Chondrocyte (in vitro differentiated cells): ENCODE results near the gene KRTAP5-4. TPM values are rescaled to one million over a fixed set of nuclear protein-coding genes. Genes with fewer than 3 reads are reported as not detected.
A peak's percentile ranks its signal among the peaks of the same experiment; 100 is the strongest.

Experiments used
- DNase-seq: peaks from one replicate; pipeline ENCODE4 v3.0.0; 2021; ENCODE audit warnings: mixed read lengths, low spot score
- H3K27ac Mint-ChIP-seq: one replicate; pipeline ENCODE4 v1.8.0; 2021; ENCODE audit warnings: mild to moderate bottlenecking, moderate library complexity, mixed read lengths; ENCODE audit not compliant: unreplicated experiment
- H3K27me3 Mint-ChIP-seq: 2 replicates; pipeline ENCODE4 v1.8.0; 2021; ENCODE audit warnings: low read depth, mixed read lengths
- H3K36me3 Mint-ChIP-seq: 2 replicates; pipeline ENCODE4 v1.8.0; 2021; ENCODE audit warnings: low read depth, mixed read lengths
- H3K4me1 Mint-ChIP-seq: 2 replicates; pipeline ENCODE4 v1.8.0; 2021; ENCODE audit warnings: low read depth, mild to moderate bottlenecking, mixed read lengths
- H3K4me3 Mint-ChIP-seq: one replicate; pipeline ENCODE4 v1.8.0; 2021; ENCODE audit warnings: mild to moderate bottlenecking, moderate library complexity, mixed read lengths; ENCODE audit not compliant: unreplicated experiment
- H3K9me3 Mint-ChIP-seq: 2 replicates; pipeline ENCODE4 v1.8.0; 2021; ENCODE audit warnings: low read depth, mixed read lengths
- total RNA-seq: library from RNA; stranded (reverse); gene quantifications from 3 replicates; pipeline ENCODE4 v1.2.1, GENCODE V29; 2021
- TF ChIP-seq, protein P1 (sequence below): fragments of 200-600 bp; sonication (generic); IDR thresholded peaks from 2 replicates; pipeline ENCODE4 v1.5.0; 2021; ENCODE audit warnings: antibody characterized with exemption, mild to moderate bottlenecking, moderate library complexity

The KRTAP5-4 gene
- total RNA-seq, 1 donor from 2014 or later: not detected

DNA sequence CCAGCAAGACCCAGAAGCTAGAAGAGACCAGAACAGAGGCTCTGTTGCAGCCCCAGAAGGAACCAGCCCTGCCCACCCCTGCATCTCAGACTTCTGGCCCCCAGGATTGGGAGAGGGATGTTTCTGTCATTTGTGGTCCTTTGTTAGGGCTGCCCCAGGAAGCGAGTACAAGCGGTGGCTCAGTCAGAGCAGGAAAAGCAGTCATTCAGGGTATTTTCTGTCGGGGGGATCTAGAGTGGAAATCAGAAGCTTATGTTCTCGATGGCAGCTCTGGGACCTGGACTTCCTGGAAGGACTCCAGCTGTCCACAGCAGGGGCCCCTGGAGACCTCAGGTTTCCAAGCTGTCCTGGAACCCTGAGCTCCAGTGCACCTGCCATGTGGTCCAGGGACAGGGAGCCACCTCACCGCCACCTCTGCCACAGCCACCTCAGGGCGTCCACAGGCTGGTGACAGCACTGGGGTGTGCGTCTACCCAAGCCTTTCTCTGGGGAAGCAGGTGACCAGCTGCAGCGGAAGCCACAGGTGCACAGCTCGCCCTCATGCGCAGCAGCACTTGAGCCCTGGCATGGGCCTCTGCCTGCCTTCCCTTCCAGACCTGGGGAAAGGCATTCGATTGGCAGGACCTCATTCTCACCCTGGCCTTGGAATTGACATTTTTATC is 10.2 kb upstream of the KRTAP5-4 start:
- peak; percentile 44 for DNase-seq
- Mint-ChIP-seq H3K4me3 (no peak overlapping the region), H3K9me3 (no peaks in the 10 kb centered on the region), H3K27me3 (peaks cover 61% of the 10 kb centered on the region), H3K4me1 (no peaks in the 10 kb centered on the region), H3K36me3 (no peaks in the 10 kb centered on the region), H3K27ac (no peak overlapping the region)
- TF ChIP-seq, protein P1, sequence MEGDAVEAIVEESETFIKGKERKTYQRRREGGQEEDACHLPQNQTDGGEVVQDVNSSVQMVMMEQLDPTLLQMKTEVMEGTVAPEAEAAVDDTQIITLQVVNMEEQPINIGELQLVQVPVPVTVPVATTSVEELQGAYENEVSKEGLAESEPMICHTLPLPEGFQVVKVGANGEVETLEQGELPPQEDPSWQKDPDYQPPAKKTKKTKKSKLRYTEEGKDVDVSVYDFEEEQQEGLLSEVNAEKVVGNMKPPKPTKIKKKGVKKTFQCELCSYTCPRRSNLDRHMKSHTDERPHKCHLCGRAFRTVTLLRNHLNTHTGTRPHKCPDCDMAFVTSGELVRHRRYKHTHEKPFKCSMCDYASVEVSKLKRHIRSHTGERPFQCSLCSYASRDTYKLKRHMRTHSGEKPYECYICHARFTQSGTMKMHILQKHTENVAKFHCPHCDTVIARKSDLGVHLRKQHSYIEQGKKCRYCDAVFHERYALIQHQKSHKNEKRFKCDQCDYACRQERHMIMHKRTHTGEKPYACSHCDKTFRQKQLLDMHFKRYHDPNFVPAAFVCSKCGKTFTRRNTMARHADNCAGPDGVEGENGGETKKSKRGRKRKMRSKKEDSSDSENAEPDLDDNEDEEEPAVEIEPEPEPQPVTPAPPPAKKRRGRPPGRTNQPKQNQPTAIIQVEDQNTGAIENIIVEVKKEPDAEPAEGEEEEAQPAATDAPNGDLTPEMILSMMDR: no peak

DNA sequence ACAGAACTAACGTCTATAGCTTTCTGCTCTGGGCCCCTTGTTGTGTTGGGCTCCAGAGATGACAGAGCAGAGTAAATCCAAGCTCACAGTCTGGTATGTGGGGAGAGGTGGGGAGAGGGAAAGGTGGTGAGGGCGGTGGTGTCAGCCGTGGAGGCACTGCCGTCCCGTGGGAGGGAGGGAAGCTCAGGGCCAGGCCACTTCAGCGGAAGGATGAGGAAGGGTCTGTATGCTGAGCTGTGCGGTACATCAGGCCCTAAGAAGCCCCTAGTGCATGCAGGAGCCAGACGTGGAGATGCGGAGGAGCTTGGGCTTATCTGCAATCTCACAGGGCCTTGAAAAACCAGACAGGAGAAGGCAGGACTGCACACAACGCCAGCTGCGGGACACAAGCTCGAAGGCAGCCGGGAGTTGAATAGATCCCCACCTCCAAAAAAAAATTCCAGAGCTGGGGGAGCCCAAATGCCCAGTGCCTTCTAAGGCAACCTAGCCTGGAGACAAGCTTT is 9.2 kb upstream of the KRTAP5-4 start:
- Mint-ChIP-seq H3K27me3 (peaks cover 62% of the 10 kb centered on the region), H3K27ac (no peak overlapping the region), H3K36me3 (no peaks in the 10 kb centered on the region), H3K9me3 (no peaks in the 10 kb centered on the region), H3K4me3 (no peak overlapping the region), H3K4me1 (no peaks in the 10 kb centered on the region)
- TF ChIP-seq, protein P1: no peak
- DNase-seq: peak; percentile 73

DNA sequence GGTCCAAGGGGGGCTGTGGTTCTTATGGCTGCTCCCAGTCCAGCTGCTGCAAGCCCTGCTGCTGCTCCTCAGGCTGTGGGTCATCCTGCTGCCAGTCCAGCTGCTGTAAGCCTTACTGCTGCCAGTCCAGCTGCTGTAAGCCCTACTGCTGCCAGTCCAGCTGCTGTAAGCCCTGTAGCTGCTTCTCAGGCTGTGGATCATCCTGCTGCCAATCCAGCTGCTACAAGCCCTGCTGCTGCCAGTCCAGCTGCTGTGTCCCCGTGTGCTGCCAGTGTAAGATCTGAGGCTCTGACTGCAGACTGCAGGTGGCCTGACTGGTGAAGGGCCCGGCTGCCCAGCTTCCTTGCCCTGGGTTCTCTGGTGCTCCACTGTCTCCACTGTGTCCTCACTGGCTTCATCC is 8.3 kb upstream of the KRTAP5-4 start:
- H3K4me3 Mint-ChIP-seq: no peak overlapping the region
- H3K9me3 Mint-ChIP-seq: no peaks in the 10 kb centered on the region
- TF ChIP-seq, protein P1: no peak
- H3K27me3 Mint-ChIP-seq: peaks cover 62% of the 10 kb centered on the region
- H3K27ac Mint-ChIP-seq: no peak overlapping the region
- no peaks in the 10 kb centered on the region for H3K36me3 Mint-ChIP-seq
- H3K4me1 Mint-ChIP-seq: no peaks in the 10 kb centered on the region
- DNase-seq: peak; percentile 41

DNA sequence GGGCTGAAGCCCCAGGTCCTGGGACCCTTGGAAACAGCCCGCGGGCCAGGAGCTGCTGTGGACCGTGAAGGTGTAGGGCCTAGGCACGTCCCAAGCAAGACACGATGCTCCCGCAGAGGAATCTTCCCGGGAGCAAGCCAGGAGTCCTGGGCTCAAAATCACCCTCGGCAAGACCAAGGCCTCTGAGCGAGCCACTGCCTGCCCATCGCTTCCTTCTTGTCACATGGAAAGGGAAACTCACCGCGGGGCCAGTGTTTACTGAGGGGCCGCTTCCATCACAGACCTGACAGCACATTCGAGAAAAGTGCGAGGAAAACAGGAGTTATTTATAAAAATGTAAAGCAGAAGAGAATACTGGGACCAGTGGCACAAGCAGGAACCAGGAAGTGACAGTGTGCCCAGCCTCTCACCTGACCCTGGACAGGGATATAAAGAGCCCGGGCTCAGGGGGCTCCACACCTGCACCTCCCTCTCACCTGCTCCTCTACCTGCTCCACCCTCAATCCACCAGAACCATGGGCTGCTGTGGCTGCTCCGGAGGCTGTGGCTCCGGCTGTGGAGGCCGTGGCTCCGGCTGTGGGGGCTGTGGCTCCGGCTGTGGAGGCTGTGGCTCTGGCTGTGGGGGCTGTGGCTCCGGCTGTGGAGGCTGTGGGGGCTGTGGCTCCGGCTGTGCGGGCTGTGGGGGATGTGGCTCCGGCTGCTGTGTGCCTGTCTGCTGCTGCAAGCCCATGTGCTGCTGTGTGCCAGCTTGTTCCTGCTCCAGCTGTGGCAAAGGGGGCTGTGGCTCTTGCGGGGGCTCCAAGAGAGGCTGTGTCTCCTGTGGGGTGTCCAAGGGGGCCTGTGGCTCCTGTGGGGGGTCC is 7.6 kb upstream of the KRTAP5-4 start, which contains the start of gene KRTAP5-5:
KRTAP5-5 (plus strand) TSS at position 450 of the 860 bp plus-strand sequence; CDS start at position 516, 66 bp downstream.
- Mint-ChIP-seq H3K4me3 (no peak within 1 kb of the TSS), H3K9me3 (no peaks in the 10 kb centered on the region), H3K27me3 (peaks cover 65% of the 10 kb centered on the region)

More for the DNA sequence above, 7.6 kb upstream of the KRTAP5-4 start, which contains the start of gene KRTAP5-5:
- Mint-ChIP-seq H3K36me3 (no peaks in the 10 kb centered on the region), H3K27ac (no peak within 1 kb of the TSS), H3K4me1 (no peaks in the 10 kb centered on the region)
- TF ChIP-seq, protein P1: no peak
- peak; percentile 64 for DNase-seq
